HUES6 (cell line): ENCODE measurements around the gene BRIP1.

ENCODE experiments used
- H3K27ac ChIP-seq: 2 replicates; pipeline ENCODE4 v1.7.0; 2013; ENCODE audit warnings: low read depth, mild to moderate bottlenecking, low read length, inconsistent platforms
- H3K27me3 ChIP-seq: 2 replicates; pipeline ENCODE4 v1.6.1; 2013; ENCODE audit warnings: low read length; ENCODE audit not compliant: control insufficient read depth, insufficient read depth
- H3K36me3 ChIP-seq: 2 replicates; pipeline ENCODE4 v1.6.1; 2013; ENCODE audit warnings: low read length; ENCODE audit not compliant: control insufficient read depth, insufficient read depth
- H3K4me1 ChIP-seq: 2 replicates; pipeline ENCODE4 v1.6.1; 2013; ENCODE audit warnings: low read length; ENCODE audit not compliant: control insufficient read depth, insufficient read depth
- H3K4me3 ChIP-seq: 2 replicates; pipeline ENCODE4 v1.5.1; 2013; ENCODE audit warnings: low read depth, low read length
- H3K9ac ChIP-seq: one replicate; pipeline ENCODE4 v1.6.1; 2013; ENCODE audit warnings: mild to moderate bottlenecking, low read length
- H3K9me3 ChIP-seq: 2 replicates; pipeline ENCODE4 v1.6.1; 2013; ENCODE audit warnings: low read depth, low read length; ENCODE audit not compliant: control insufficient read depth, insufficient read depth

The BRIP1 gene

GRCh38 chr17:61803216-61803615 is 60.1 kb downstream of the BRIP1 start:
- no peak overlapping the region for H3K4me3 ChIP-seq
- peaks cover 27% of the 10 kb centered on the region for H3K36me3 ChIP-seq
- no peaks in the 10 kb centered on the region for H3K27me3 ChIP-seq
- H3K27ac ChIP-seq: no peak overlapping the region
- H3K9ac ChIP-seq: no peak overlapping the region
- H3K4me1 ChIP-seq: peaks cover 5% of the 10 kb centered on the region
- H3K9me3 ChIP-seq: no peaks in the 10 kb centered on the region

- no peak overlapping the region for H3K27ac ChIP-seq
- no peaks in the 10 kb centered on the region for H3K4me1 ChIP-seq
- H3K36me3 ChIP-seq: peaks cover 56% of the 10 kb centered on the region
- H3K9me3 ChIP-seq: no peaks in the 10 kb centered on the region
- no peak overlapping the region for H3K9ac ChIP-seq
- no peak overlapping the region for H3K4me3 ChIP-seq
- H3K27me3 ChIP-seq: no peaks in the 10 kb centered on the region
Measured at GRCh38 chr17:61799812-61800484, 63.4 kb downstream of the BRIP1 start.

GRCh38 chr17:61797283-61797682 is 66.0 kb downstream of the BRIP1 start:
- Histone ChIP-seq H3K4me1 (no peaks in the 10 kb centered on the region), H3K36me3 (peaks cover 61% of the 10 kb centered on the region), H3K9me3 (no peaks in the 10 kb centered on the region), H3K27ac (no peak overlapping the region), H3K4me3 (no peak overlapping the region), H3K27me3 (no peaks in the 10 kb centered on the region), H3K9ac (no peak overlapping the region)

GRCh38 chr17:61795546-61795945 is 67.8 kb downstream of the BRIP1 start:
- H3K4me3 ChIP-seq: no peak overlapping the region
- no peak overlapping the region for H3K9ac ChIP-seq
- no peaks in the 10 kb centered on the region for H3K9me3 ChIP-seq
- H3K36me3 ChIP-seq: peaks cover 59% of the 10 kb centered on the region
- H3K4me1 ChIP-seq: no peaks in the 10 kb centered on the region
- no peaks in the 10 kb centered on the region for H3K27me3 ChIP-seq
- no peak overlapping the region for H3K27ac ChIP-seq

GRCh38 chr17:61794792-61795191 is 68.5 kb downstream of the BRIP1 start:
- no peak overlapping the region for H3K27ac ChIP-seq
- H3K36me3 ChIP-seq: peaks cover 53% of the 10 kb centered on the region
- H3K9me3 ChIP-seq: no peaks in the 10 kb centered on the region

GRCh38 chr17:61794242-61794641 is 69.1 kb downstream of the BRIP1 start:
- H3K4me1 ChIP-seq: no peaks in the 10 kb centered on the region
- no peak overlapping the region for H3K27ac ChIP-seq
- no peaks in the 10 kb centered on the region for H3K27me3 ChIP-seq
- peaks cover 49% of the 10 kb centered on the region for H3K36me3 ChIP-seq
- H3K4me3 ChIP-seq: no peak overlapping the region
- no peak overlapping the region for H3K9ac ChIP-seq
- no peaks in the 10 kb centered on the region for H3K9me3 ChIP-seq

More at GRCh38 chr17:61794792-61795191, 68.5 kb downstream of the BRIP1 start:
- Histone ChIP-seq H3K27me3 (no peaks in the 10 kb centered on the region), H3K4me1 (no peaks in the 10 kb centered on the region), H3K9ac (no peak overlapping the region), H3K4me3 (no peak overlapping the region)

- H3K9ac ChIP-seq: no peak overlapping the region
- no peaks in the 10 kb centered on the region for H3K27me3 ChIP-seq
- no peaks in the 10 kb centered on the region for H3K4me1 ChIP-seq
- H3K4me3 ChIP-seq: no peak overlapping the region
- H3K27ac ChIP-seq: no peak overlapping the region
- no peaks in the 10 kb centered on the region for H3K9me3 ChIP-seq
- H3K36me3 ChIP-seq: peaks cover 43% of the 10 kb centered on the region
Measured at GRCh38 chr17:61793565-61793964, 69.8 kb downstream of the BRIP1 start.

GRCh38 chr17:61789872-61790271 is 73.5 kb downstream of the BRIP1 start:
- Histone ChIP-seq H3K4me3 (no peak overlapping the region), H3K27ac (no peak overlapping the region), H3K27me3 (no peaks in the 10 kb centered on the region), H3K9me3 (no peaks in the 10 kb centered on the region), H3K36me3 (peaks cover 13% of the 10 kb centered on the region), H3K4me1 (no peaks in the 10 kb centered on the region), H3K9ac (no peak overlapping the region)

- Histone ChIP-seq H3K4me1 (no peaks in the 10 kb centered on the region), H3K27me3 (no peaks in the 10 kb centered on the region), H3K36me3 (peaks cover 7% of the 10 kb centered on the region), H3K9me3 (no peaks in the 10 kb centered on the region), H3K4me3 (no peak overlapping the region), H3K9ac (no peak overlapping the region), H3K27ac (no peak overlapping the region)
Measured at GRCh38 chr17:61786088-61786487, 77.2 kb downstream of the BRIP1 start.

GRCh38 chr17:61784510-61784909 is 78.8 kb downstream of the BRIP1 start:
- no peaks in the 10 kb centered on the region for H3K27me3 ChIP-seq
- peaks cover 8% of the 10 kb centered on the region for H3K36me3 ChIP-seq
- no peak overlapping the region for H3K27ac ChIP-seq
- H3K4me3 ChIP-seq: no peak overlapping the region
- H3K9ac ChIP-seq: no peak overlapping the region
- H3K4me1 ChIP-seq: no peaks in the 10 kb centered on the region
- no peaks in the 10 kb centered on the region for H3K9me3 ChIP-seq

- peaks cover 8% of the 10 kb centered on the region for H3K36me3 ChIP-seq
Measured at GRCh38 chr17:61783556-61784304, 79.6 kb downstream of the BRIP1 start.

More at GRCh38 chr17:61783556-61784304, 79.6 kb downstream of the BRIP1 start:
- Histone ChIP-seq H3K27me3 (no peaks in the 10 kb centered on the region), H3K4me1 (no peaks in the 10 kb centered on the region), H3K27ac (no peak overlapping the region), H3K4me3 (no peak overlapping the region), H3K9ac (no peak overlapping the region), H3K9me3 (no peaks in the 10 kb centered on the region)
